ENCODE measurements around the gene DDX55. TPM values are rescaled to one million over a fixed set of nuclear protein-coding genes. Genes with fewer than 3 reads are reported as not detected.

Gene DDX55
- total and polyA plus RNA-seq, 2 of the 13 experiments (the other 11 are each of a cell fraction or from before 2014, with no cell fraction given): 22.2 to 37.0 TPM

- no peak for TF ChIP-seq ZNF615 (CRISPR knock-in tag; IDR thresholded peaks at IDR 0.05; ENCODE audit: borderline replicate concordance)
- TF ChIP-seq, protein P1, sequence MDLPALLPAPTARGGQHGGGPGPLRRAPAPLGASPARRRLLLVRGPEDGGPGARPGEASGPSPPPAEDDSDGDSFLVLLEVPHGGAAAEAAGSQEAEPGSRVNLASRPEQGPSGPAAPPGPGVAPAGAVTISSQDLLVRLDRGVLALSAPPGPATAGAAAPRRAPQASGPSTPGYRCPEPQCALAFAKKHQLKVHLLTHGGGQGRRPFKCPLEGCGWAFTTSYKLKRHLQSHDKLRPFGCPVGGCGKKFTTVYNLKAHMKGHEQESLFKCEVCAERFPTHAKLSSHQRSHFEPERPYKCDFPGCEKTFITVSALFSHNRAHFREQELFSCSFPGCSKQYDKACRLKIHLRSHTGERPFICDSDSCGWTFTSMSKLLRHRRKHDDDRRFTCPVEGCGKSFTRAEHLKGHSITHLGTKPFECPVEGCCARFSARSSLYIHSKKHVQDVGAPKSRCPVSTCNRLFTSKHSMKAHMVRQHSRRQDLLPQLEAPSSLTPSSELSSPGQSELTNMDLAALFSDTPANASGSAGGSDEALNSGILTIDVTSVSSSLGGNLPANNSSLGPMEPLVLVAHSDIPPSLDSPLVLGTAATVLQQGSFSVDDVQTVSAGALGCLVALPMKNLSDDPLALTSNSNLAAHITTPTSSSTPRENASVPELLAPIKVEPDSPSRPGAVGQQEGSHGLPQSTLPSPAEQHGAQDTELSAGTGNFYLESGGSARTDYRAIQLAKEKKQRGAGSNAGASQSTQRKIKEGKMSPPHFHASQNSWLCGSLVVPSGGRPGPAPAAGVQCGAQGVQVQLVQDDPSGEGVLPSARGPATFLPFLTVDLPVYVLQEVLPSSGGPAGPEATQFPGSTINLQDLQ (CRISPR knock-in tag; IDR thresholded peaks at IDR 0.05): peak; percentile 90; the same call in 1 of the 2 replicates
- TF ChIP-seq ATF7 (IDR thresholded peaks at IDR 0.05): no peak
- no peak for TF ChIP-seq ATF7 (CRISPR knock-in tag; IDR thresholded peaks at IDR 0.05)
- TF ChIP-seq ZNF841 (CRISPR knock-in tag; IDR thresholded peaks at IDR 0.05; ENCODE audit: borderline replicate concordance): no peak
- TF ChIP-seq THAP11 (CRISPR knock-in tag; IDR thresholded peaks at IDR 0.05): peak; percentile 97
- peak; percentile 44; the same call in 1 of the 2 replicates for TF ChIP-seq CBX5 (CRISPR knock-in tag; IDR thresholded peaks at IDR 0.05; ENCODE audit: borderline replicate concordance)
- TF ChIP-seq ZNF792 (CRISPR knock-in tag; IDR thresholded peaks at IDR 0.05): peak; percentile 72
- TF ChIP-seq ARNTL (CRISPR knock-in tag; IDR thresholded peaks at IDR 0.05): peak; percentile 85
- TF ChIP-seq NR2C2 (CRISPR knock-in tag; IDR thresholded peaks at IDR 0.05; ENCODE audit: borderline replicate concordance): peak; percentile 90
- peak; percentile 93 for TF ChIP-seq HDAC2 (CRISPR knock-in tag; IDR thresholded peaks at IDR 0.05)
- TF ChIP-seq ZBTB46 (CRISPR knock-in tag; IDR thresholded peaks at IDR 0.05; ENCODE audit: borderline replicate concordance): no peak
- TF ChIP-seq, protein P2, sequence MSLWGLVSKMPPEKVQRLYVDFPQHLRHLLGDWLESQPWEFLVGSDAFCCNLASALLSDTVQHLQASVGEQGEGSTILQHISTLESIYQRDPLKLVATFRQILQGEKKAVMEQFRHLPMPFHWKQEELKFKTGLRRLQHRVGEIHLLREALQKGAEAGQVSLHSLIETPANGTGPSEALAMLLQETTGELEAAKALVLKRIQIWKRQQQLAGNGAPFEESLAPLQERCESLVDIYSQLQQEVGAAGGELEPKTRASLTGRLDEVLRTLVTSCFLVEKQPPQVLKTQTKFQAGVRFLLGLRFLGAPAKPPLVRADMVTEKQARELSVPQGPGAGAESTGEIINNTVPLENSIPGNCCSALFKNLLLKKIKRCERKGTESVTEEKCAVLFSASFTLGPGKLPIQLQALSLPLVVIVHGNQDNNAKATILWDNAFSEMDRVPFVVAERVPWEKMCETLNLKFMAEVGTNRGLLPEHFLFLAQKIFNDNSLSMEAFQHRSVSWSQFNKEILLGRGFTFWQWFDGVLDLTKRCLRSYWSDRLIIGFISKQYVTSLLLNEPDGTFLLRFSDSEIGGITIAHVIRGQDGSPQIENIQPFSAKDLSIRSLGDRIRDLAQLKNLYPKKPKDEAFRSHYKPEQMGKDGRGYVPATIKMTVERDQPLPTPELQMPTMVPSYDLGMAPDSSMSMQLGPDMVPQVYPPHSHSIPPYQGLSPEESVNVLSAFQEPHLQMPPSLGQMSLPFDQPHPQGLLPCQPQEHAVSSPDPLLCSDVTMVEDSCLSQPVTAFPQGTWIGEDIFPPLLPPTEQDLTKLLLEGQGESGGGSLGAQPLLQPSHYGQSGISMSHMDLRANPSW (CRISPR knock-in tag; IDR thresholded peaks at IDR 0.05; ENCODE audit: borderline replicate concordance): no peak; the same call in 1 of the 2 replicates
- peak; percentile 93 for TF ChIP-seq KDM5A (IDR thresholded peaks at IDR 0.05; ENCODE audit: borderline replicate concordance, low read length)
- no peak for TF ChIP-seq MLLT10 (CRISPR knock-in tag; IDR thresholded peaks at IDR 0.05)
- peak; percentile 91 for TF ChIP-seq HOXA5 (CRISPR knock-in tag; IDR thresholded peaks at IDR 0.05)
- TF ChIP-seq KLF12 (CRISPR knock-in tag; IDR thresholded peaks at IDR 0.05; ENCODE audit: borderline replicate concordance): 0 out of 2 replicates have a peak, but pooled peaks have one; percentile 70
- TF ChIP-seq ZBTB2 (CRISPR knock-in tag; IDR thresholded peaks at IDR 0.05; ENCODE audit: low read depth): peak; percentile 81; the same call in 1 of the 2 replicates
- peak; percentile 68; the same call in 1 of the 2 replicates for TF ChIP-seq BCL3 (CRISPR knock-in tag; IDR thresholded peaks at IDR 0.05)
Measured at GRCh38 chr12:123633379-123634141, 31.7 kb downstream of the DDX55 start, which contains the start of the genes EIF2B1 and GTF2H3 (continued).

Measured in HepG2 (cell line).